GM18861 (cell line): ENCODE measurements around the gene OR9Q1.

ENCODE experiments used
- ATAC-seq: cut with Tn5 transposase; IDR thresholded peaks from one replicate; pipeline ENCODE4 v1.9.1; 2021; ENCODE audit not compliant: unreplicated experiment

Gene OR9Q1

DNA sequence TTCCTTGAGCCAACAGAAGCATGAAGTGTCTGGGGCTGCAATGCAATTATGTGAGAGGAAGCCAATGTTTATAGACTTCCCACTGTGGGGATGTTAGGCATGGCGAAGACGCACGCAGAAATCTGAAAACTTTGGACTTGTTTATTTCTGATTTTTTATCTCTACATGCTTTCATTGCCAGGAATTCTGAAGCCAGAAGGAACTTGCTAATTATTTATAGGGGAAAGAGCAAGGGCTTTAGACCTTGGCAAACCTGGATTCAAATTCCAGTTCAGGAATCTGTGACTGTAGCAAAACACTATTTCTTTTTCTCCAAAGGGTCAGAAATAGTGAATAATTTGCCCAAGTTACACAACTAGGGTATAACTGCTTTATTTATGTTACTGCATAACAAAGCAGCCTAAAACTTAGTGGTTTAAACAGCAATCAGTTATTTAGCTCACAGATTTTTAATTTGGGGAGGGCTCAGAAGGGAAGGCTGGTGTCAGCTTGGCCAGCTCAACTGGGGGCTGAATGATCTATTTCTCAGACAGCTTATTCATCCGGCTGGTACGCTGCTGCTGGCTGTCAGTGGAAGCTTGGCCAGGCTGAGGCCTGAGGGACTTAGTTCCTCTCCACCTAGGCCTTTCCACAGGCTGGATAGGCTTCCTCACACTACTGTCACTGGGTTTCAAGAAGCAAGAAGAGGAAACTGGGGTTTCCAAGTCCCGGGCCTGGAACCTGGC, 5.2 kb downstream of the OR9Q1 start:
- no peak for ATAC-seq

GRCh38 chr11:58030653-58031052, 7.0 kb downstream of the OR9Q1 start, which contains the start of gene OR6Q1:
TSS of gene OR6Q1 (plus strand) at chr11:58030953. CDS start at chr11:58030953, 0 bp downstream.
- no peak for ATAC-seq

- no peak for ATAC-seq
Measured at GRCh38 chr11:58034471-58034870, 10.8 kb downstream of the OR9Q1 start.

- no peak for ATAC-seq
Measured at GRCh38 chr11:58039589-58039988, 15.9 kb downstream of the OR9Q1 start.

DNA sequence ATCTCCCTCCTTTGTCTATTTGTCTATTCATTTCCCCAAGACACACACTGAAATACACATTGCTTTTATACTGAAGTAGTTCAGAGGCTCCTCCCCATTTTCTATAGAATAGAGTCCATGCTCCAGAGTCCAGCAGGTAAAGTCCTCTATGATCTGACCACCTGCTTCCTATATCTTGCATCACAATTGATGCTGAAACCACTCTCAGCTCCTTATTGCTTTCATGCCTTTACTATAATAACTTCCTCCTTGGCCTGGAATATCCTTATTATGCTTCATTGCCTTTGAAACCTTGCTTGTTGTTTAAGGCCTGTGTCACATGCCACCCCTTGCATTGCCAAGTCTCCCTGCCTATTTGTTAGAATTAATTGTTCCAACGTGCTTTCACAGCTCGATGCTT, 19.7 kb downstream of the OR9Q1 start:
- no peak for ATAC-seq

DNA sequence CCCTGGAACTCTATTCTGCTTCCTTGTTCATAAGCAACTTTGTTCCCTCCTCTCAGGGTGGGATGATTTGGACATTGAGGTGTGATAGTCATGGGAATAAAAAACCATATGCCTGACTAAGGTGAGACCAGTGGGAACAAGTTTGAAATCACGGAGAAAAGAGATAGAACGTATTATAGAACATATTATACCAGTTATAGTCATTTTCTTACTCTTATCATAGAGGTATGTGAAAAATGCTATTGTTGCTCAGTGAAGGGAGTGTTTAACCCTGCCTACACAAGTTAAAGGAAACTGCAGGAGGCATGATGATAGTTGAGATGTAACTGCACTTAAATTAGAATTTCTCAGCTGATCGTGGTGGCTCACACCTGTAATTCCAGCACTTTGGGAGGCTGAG, 22.6 kb downstream of the OR9Q1 start:
- ATAC-seq: no peak

GRCh38 chr11:58047818-58048217, 24.1 kb downstream of the OR9Q1 start:
- ATAC-seq: no peak

DNA sequence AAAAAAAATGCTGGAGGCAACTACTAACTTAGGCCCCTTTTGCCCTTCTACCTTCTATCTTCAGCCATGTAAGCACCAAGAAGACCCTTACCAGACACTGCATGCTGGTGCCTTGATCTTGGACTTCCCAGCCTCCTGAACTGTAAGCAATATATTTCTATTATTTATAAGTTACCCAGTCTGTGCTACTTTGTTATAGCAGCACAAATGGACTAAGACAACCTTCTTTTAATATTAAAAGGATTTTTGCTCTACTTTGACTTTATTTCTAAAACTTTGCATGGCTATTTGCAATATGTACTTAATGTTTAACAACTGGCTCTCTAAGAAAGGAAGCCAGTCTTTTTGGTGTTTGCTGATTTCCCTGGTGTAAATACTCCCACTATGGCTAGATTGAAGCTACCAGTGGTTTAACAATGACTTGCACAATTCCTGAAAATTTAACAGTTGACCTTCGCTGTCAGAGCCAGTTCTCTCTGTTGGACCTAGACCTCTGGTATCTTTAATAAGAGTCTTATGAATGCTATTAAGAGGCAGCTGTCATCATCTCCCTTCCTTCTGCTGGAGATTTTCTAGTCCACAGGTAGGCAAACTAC, 32.2 kb downstream of the OR9Q1 start:
- ATAC-seq: no peak

- no peak for ATAC-seq
Measured at GRCh38 chr11:58057481-58057880, 33.8 kb downstream of the OR9Q1 start.

DNA sequence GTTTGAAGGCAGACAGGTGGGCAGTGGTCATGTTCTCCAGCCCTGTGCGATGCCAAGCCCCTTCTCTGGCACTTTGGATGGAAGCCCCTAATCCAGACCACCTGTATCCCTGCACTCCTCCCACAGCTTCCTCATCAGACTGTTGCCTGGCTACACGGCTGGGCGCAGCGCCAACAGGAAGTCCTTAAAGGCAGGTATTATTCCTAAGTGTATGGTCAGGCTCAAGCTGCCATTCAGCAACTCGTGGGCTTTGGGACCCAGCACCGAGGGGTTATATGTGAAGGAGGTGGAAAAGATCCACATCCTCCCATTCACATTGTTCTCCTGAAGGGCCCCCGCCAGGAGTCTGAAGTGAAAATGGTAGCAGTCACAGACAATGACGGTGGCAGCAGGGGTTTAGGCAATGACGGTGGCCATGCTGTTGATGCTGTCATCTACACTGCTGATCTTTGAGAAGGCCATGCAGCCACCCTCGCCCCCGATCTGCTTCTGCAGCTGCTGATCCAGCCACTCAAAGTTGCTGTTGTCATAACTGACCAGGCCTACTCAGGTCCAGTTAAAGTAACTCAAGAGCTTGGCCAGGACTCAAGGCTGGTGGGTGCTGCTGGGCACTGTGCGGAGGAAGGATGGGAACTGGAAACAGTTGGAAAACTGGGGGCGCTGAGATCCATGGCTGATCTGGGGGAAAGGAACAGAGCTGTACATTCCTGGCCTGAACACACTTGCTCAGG, 34.8 kb downstream of the OR9Q1 start:
- ATAC-seq: no peak

DNA sequence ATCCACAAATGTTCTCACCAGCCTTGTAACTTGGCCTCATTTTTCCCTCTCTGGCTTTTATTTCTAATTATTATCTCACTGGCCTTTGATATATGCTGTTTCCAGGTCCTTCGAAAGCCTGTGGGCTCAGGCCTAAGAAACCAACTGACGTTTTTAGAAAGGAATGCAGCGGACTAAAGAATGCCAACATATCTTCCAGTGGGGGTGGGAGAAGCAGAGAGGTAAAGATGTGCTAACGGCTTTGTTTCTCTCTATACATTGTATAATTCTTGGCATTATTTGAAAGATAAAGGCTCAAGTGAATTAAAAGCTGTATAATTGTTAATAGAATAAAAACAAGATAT, 35.3 kb downstream of the OR9Q1 start:
- ATAC-seq: no peak

GRCh38 chr11:58060535-58060934, 36.9 kb downstream of the OR9Q1 start:
- no peak for ATAC-seq

DNA sequence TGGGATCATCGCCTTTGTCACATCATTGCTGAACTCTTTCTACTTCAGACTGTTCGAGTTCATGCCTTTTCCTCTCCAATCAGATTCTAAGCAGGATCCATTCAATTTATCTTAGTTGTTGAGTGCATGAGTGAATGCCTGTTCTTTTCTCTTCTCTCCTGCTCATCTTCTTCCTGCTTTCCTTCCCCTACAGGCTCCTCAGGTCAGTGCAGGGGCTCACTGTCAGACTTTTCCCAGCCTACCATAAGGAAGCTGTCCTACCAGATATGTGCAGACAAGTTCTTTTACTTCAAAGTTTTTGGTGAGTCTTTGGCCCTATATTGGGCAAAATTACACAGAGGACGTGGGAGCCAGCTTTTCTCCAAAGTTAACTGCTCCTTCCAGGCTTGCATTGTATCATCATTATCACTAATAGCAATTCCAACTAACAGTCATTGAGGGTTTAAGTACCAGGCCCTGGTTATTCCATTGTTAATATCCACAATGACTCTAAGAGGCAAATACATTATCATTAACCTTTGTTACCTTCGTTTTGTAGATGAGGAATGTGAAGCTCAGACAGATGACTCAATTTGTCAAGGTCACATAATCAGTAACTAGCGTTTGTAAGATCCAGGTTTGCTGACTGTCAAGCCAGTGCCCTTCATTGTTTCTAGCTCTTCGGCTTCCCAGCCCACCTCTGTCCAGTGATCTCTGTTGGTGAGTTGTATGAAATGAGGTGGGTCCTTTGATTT, 37.4 kb downstream of the OR9Q1 start:
- ATAC-seq: no peak

DNA sequence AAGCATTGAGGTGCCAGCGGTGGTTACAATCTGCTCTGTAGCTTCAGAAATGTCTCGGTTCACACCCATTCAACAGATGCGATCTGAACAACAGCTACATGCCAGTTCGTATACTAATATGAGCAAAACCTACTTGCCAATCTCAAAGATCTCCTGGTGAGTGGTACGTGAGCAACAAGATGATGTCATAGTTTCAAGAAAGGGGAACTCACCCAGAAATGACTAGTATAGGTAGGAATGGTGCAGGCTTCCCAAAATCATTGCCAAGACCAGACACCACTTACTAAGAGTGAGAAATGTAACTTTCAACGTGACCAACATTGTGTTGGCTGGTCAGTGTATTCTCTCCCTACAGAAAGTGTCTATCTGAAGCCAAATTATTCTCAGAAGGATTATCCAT, 38.1 kb downstream of the OR9Q1 start:
- no peak for ATAC-seq

DNA sequence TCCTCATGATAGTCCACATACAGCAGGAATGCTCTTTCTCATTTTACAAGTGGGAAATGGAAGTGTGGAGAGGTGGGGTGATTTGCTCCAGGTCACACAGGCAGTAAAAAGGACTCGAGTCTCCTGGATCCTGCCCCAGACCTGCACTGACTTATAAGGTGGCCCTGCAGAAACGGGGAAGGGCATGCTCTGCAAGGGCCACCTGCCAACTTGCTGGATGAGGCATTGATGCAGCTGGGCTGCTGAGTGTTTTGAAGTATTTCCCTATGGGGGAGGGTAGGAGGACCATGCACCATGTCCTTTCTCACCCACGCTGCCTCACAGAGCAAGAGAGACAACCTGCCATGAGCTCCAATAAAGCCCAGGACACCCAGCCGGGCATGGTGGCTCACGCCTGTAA, 44.0 kb downstream of the OR9Q1 start:
- ATAC-seq: no peak

DNA sequence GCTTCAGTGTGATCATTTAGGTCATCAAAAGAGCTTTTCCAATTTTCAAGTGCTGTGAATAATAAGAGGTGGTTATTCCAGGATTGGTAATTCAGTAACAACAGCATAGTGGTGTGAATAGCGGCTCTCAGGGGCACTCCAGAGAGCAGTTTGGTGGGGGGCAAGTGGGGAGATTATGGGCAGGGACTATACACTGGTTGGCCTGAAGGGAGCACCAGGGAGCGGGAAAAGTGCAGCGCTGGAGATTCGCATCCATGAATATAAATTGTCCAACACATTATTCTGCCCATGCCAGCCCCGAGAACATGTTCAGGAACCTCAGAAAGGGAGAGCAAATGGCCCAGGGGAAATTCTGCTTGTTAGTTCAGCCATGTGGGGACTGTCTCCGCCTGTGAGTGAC, 45.0 kb downstream of the OR9Q1 start:
- no peak for ATAC-seq

DNA sequence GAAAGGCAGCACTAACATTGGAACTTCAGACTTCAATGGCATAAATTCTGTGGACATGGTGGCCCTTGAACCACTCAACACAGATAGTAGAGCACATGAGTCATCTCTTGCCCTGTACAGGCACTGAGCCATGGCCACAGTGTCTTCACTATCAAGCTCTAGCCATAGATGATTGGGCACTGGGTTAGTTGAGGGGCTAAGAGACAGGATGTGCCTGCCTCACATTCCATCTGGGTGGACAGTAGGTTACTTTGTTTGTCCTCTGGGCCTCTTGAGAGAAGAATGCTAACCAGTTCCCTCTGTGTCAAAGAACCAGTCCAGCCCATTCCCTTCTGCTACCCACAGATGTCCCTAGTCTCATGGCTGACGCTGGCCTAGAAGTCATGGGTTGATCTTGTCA, 46.9 kb downstream of the OR9Q1 start:
- no peak for ATAC-seq

GRCh38 chr11:58075781-58076180, 52.1 kb downstream of the OR9Q1 start:
- ATAC-seq: no peak

DNA sequence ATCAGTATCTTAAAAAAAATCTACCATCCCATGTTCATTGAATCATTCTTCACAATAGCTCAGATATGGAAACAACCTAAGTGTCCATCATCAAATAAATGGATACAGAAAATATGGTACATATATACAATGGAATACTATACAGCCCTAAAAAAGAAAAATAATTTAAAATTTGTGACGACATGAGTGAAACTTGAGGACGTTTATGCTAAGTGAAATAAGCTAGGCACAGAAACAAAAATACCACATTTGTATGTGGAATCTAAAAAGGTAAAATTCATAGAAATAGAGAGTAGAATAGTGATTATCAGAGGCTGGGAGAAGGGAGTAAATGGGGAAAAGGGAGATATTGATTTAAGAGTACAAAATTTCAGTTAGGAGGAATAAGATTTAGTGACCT, 62.8 kb downstream of the OR9Q1 start:
- ATAC-seq: no peak

DNA sequence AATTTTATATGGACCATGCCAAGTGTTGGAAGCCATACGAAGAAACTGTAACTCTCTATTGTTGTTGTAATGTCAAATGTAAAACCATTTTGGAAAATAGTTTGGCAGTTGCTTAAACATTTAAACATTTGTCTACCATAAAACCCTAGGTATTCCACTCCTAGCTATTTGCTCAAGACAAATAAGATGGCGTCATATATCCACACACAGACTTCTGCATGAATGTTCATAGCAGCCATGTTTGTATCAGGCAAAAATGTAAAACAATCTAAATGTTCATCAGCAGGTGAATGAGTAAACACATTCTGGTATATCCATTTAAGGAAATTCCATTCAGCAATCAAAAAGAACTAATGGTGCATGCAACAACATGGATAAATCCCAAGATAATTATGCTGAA, 73.8 kb downstream of the OR9Q1 start:
- no peak for ATAC-seq

- no peak for ATAC-seq
Measured at GRCh38 chr11:58121096-58121495, 97.4 kb downstream of the OR9Q1 start.

GRCh38 chr11:58125469-58125868, 101.8 kb downstream of the OR9Q1 start, which contains the start of gene OR9I1:
TSS of gene OR9I1 (minus strand) at chr11:58125530. CDS start at chr11:58119444, 6,086 bp downstream.
- no peak for ATAC-seq
